ENCODE measurements around the gene SPATA31D1.

DNA sequence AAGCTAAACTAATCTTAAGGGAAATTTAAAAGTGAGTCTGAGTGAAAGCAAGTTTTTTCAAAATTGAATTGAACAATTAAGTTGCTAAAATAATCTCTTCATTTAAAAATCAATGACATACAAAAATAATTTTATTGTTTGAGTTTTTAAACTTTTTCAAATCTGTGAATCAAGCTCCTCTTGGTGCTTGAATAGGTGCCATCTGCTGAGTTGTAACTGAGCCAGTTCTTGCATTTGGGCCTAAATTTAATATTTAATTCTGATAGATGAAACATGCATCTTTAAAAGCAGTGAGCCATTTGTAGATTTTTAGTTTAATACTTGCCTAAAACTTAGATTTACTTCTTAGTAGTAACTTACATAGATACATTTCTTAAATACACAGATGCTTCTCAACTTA lies 31.8 kb downstream of the SPATA31D1 start:
- TF ChIP-seq, protein P1, sequence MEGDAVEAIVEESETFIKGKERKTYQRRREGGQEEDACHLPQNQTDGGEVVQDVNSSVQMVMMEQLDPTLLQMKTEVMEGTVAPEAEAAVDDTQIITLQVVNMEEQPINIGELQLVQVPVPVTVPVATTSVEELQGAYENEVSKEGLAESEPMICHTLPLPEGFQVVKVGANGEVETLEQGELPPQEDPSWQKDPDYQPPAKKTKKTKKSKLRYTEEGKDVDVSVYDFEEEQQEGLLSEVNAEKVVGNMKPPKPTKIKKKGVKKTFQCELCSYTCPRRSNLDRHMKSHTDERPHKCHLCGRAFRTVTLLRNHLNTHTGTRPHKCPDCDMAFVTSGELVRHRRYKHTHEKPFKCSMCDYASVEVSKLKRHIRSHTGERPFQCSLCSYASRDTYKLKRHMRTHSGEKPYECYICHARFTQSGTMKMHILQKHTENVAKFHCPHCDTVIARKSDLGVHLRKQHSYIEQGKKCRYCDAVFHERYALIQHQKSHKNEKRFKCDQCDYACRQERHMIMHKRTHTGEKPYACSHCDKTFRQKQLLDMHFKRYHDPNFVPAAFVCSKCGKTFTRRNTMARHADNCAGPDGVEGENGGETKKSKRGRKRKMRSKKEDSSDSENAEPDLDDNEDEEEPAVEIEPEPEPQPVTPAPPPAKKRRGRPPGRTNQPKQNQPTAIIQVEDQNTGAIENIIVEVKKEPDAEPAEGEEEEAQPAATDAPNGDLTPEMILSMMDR (IDR thresholded peaks at IDR 0.05) = no peak
- TF ChIP-seq POLR2A (IDR thresholded peaks at IDR 0.05) = no peak
